HepG2 (cell line): ENCODE measurements around the gene HDAC5. TPM values are rescaled to one million over a fixed set of nuclear protein-coding genes. Genes with fewer than 3 reads are reported as not detected.
A peak's percentile ranks its signal among the peaks of the same experiment; 100 is the strongest.

ENCODE experiments used
- BORCS8-MEF2B ChIP-seq: sonication (generic); formaldehyde crosslinking; IDR thresholded peaks from 2 replicates; pipeline ENCODE4 v1.8.0; 2022; ENCODE audit warnings: mild to moderate bottlenecking, missing genetic modification reagents
- FOXJ3 ChIP-seq: sonication (generic); formaldehyde crosslinking; IDR thresholded peaks from 2 replicates; pipeline ENCODE4 v1.4.0; 2020; ENCODE audit warnings: missing genetic modification reagents, mild to moderate bottlenecking, borderline replicate concordance
- HDAC6 ChIP-seq: fragments of 200-600 bp; sonication (generic); IDR thresholded peaks from 2 replicates; pipeline ENCODE4 v1.7.0; 2017; ENCODE audit warnings: mild to moderate bottlenecking, antibody characterized with exemption, low read length, low read depth
- HOXD1 ChIP-seq: sonication (generic); formaldehyde crosslinking; IDR thresholded peaks from 2 replicates; pipeline ENCODE4 v1.5.0; 2020; ENCODE audit warnings: missing genetic modification reagents
- MAFF ChIP-seq: IDR thresholded peaks from 2 replicates; pipeline ENCODE4 v1.6.1; 2011; ENCODE audit warnings: low read depth, low read length, improper control_type of control experiment
- MAZ ChIP-seq, 2 experiments: sonication (generic) in 1 of 2; formaldehyde crosslinking in 1 of 2; IDR thresholded peaks; 2 replicates each; pipeline versions ENCODE4 v1.5.0 to v1.6.1; 2012 to 2020; ENCODE audit warnings: low read depth in 2 of 2, mild to moderate bottlenecking in 2 of 2, borderline replicate concordance in 1 of 2, improper control_type of control experiment in 1 of 2, low read length in 1 of 2, missing genetic modification reagents in 1 of 2, moderate library complexity in 1 of 2
- MBD4 ChIP-seq: IDR thresholded peaks from 2 replicates; pipeline ENCODE4 v1.6.1; 2012; ENCODE audit warnings: low read length, inconsistent platforms, borderline replicate concordance
- MEIS2 ChIP-seq: sonication (generic); formaldehyde crosslinking; IDR thresholded peaks from 2 replicates; pipeline ENCODE4 v1.9.0; 2021; ENCODE audit warnings: mild to moderate bottlenecking, missing genetic modification reagents
- MTF1 ChIP-seq: sonication (generic); formaldehyde crosslinking; IDR thresholded peaks from 2 replicates; pipeline ENCODE4 v1.5.0; 2020; ENCODE audit warnings: missing genetic modification reagents
- MZF1 ChIP-seq: sonication (generic); formaldehyde crosslinking; IDR thresholded peaks from 2 replicates; pipeline ENCODE4 v1.8.1; 2023; ENCODE audit warnings: mild to moderate bottlenecking, missing genetic modification reagents, borderline replicate concordance
- NBN ChIP-seq: fragments of 450-650 bp; conservative IDR thresholded peaks from 2 replicates; pipeline ENCODE4 v1.6.1; 2017
- NFRKB ChIP-seq: fragments of 450-650 bp; IDR thresholded peaks from 2 replicates; pipeline ENCODE4 v1.6.1; 2017
- SIX4 ChIP-seq: sonication (generic); formaldehyde crosslinking; IDR thresholded peaks from 2 replicates; pipeline ENCODE4 v1.4.0; 2020; ENCODE audit warnings: missing genetic modification reagents
- SOX6 ChIP-seq, 2 experiments: fragments of 450-650 bp in 1 of 2; sonication (generic) in 1 of 2; formaldehyde crosslinking in 1 of 2; IDR thresholded peaks; 2 replicates each; pipeline versions ENCODE4 v1.4.0 to v1.6.1; 2017 to 2020; ENCODE audit warnings: antibody characterized with exemption in 1 of 2, mild to moderate bottlenecking in 1 of 2, missing genetic modification reagents in 1 of 2
- TGIF2 ChIP-seq: IDR thresholded peaks from 2 replicates; pipeline ENCODE4 v1.6.1; 2016; ENCODE audit warnings: control low read depth, missing compliant biosample characterization
- ZNF136 ChIP-seq: sonication (generic); formaldehyde crosslinking; IDR thresholded peaks from 2 replicates; pipeline ENCODE4 v1.8.1; 2022; ENCODE audit warnings: low read depth, mild to moderate bottlenecking, moderate library complexity, missing genetic modification reagents
- ZNF274 ChIP-seq: sonication (generic); formaldehyde crosslinking; IDR thresholded peaks from 2 replicates; pipeline ENCODE4 v1.5.1; 2020; ENCODE audit warnings: mild to moderate bottlenecking, missing genetic modification reagents
- ZNF367 ChIP-seq: sonication (generic); formaldehyde crosslinking; IDR thresholded peaks from 2 replicates; pipeline ENCODE4 v1.4.0; 2020; ENCODE audit warnings: missing genetic modification reagents, borderline replicate concordance
- ZNF558 ChIP-seq: sonication (generic); formaldehyde crosslinking; IDR thresholded peaks from 2 replicates; pipeline ENCODE4 v1.9.0; 2022; ENCODE audit warnings: mild to moderate bottlenecking, missing genetic modification reagents, borderline replicate concordance
- ZNF569 ChIP-seq: sonication (generic); formaldehyde crosslinking; IDR thresholded peaks from 2 replicates; pipeline ENCODE4 v1.5.0; 2020; ENCODE audit warnings: mild to moderate bottlenecking, missing genetic modification reagents, moderate library complexity, borderline replicate concordance
- ZNF616 ChIP-seq: sonication (generic); formaldehyde crosslinking; IDR thresholded peaks from 2 replicates; pipeline ENCODE4 v1.5.0; 2020; ENCODE audit warnings: low read depth, mild to moderate bottlenecking, missing genetic modification reagents
- ZNF670 ChIP-seq: sonication (generic); formaldehyde crosslinking; IDR thresholded peaks from 2 replicates; pipeline ENCODE4 v1.8.0; 2022; ENCODE audit warnings: mild to moderate bottlenecking, missing genetic modification reagents, borderline replicate concordance
- polyA plus RNA-seq, 8 experiments: library from polyadenylated mRNA; depleted of rRNA in 3 of 8; stranded (reverse) in 7 of 8; unstranded in 1 of 8; fragments of >200 nt; fragmentation: Illumina TruSeq in 4 of 8; extraction: Trizol in 4 of 8; gene quantifications; 2 replicates each; pipeline versions ENCODE4 v1.2.1 to v1.2.3, GENCODE V29; 2011 to 2016; ENCODE audit warnings: low read depth in 4 of 8, missing spikeins in 1 of 8, mixed read lengths in 1 of 8; ENCODE audit not compliant: insufficient read depth in 1 of 8
- total RNA-seq, 5 experiments: library from RNA; depleted of rRNA; stranded (reverse); fragments of >200 nt; fragmentation: Illumina TruSeq; extraction: Trizol; gene quantifications; 2 replicates each; pipeline ENCODE4 v1.2.3, GENCODE V29; 2016; ENCODE audit warnings: low read depth in 1 of 5
- TF ChIP-seq, protein P1 (sequence below): sonication (generic); formaldehyde crosslinking; IDR thresholded peaks from 2 replicates; pipeline ENCODE4 v1.4.0; 2020; ENCODE audit warnings: missing genetic modification reagents
- TF ChIP-seq, protein P2 (sequence below): sonication (generic); formaldehyde crosslinking; IDR thresholded peaks from 2 replicates; pipeline ENCODE4 v1.4.0; 2020; ENCODE audit warnings: low read depth, mild to moderate bottlenecking, missing genetic modification reagents
- TF ChIP-seq, protein P3 (sequence below): sonication (generic); formaldehyde crosslinking; IDR thresholded peaks from 2 replicates; pipeline ENCODE4 v1.4.0; 2020; ENCODE audit warnings: mild to moderate bottlenecking, missing genetic modification reagents

The HDAC5 gene
- total and polyA plus RNA-seq, 2 of the 13 experiments (the other 11 are each of a cell fraction or from before 2014, with no cell fraction given), result 46.4 to 85.4 TPM

GRCh38 chr17:44170499-44171201, 47.2 kb upstream of the HDAC5 start, which contains the start of gene ASB16 (continued):
- TF ChIP-seq, protein P1, sequence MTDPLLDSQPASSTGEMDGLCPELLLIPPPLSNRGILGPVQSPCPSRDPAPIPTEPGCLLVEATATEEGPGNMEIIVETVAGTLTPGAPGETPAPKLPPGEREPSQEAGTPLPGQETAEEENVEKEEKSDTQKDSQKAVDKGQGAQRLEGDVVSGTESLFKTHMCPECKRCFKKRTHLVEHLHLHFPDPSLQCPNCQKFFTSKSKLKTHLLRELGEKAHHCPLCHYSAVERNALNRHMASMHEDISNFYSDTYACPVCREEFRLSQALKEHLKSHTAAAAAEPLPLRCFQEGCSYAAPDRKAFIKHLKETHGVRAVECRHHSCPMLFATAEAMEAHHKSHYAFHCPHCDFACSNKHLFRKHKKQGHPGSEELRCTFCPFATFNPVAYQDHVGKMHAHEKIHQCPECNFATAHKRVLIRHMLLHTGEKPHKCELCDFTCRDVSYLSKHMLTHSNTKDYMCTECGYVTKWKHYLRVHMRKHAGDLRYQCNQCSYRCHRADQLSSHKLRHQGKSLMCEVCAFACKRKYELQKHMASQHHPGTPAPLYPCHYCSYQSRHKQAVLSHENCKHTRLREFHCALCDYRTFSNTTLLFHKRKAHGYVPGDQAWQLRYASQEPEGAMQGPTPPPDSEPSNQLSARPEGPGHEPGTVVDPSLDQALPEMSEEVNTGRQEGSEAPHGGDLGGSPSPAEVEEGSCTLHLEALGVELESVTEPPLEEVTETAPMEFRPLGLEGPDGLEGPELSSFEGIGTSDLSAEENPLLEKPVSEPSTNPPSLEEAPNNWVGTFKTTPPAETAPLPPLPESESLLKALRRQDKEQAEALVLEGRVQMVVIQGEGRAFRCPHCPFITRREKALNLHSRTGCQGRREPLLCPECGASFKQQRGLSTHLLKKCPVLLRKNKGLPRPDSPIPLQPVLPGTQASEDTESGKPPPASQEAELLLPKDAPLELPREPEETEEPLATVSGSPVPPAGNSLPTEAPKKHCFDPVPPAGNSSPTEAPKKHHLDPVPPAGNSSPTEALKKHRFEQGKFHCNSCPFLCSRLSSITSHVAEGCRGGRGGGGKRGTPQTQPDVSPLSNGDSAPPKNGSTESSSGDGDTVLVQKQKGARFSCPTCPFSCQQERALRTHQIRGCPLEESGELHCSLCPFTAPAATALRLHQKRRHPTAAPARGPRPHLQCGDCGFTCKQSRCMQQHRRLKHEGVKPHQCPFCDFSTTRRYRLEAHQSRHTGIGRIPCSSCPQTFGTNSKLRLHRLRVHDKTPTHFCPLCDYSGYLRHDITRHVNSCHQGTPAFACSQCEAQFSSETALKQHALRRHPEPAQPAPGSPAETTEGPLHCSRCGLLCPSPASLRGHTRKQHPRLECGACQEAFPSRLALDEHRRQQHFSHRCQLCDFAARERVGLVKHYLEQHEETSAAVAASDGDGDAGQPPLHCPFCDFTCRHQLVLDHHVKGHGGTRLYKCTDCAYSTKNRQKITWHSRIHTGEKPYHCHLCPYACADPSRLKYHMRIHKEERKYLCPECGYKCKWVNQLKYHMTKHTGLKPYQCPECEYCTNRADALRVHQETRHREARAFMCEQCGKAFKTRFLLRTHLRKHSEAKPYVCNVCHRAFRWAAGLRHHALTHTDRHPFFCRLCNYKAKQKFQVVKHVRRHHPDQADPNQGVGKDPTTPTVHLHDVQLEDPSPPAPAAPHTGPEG (CRISPR knock-in tag), result no peak
- TF ChIP-seq ZNF274 (CRISPR knock-in tag) (no peak), BORCS8-MEF2B (CRISPR knock-in tag) (peak; percentile 50; the same call in 1 of the 2 replicates), ZNF670 (CRISPR knock-in tag) (no peak), MEIS2 (no peak), NFRKB (no peak), HOXD1 (no peak), ZNF367 (CRISPR knock-in tag) (no peak), SOX6 (IDR thresholded peaks at IDR 0.05) (no peak), SOX6 (CRISPR knock-in tag; IDR thresholded peaks at IDR 0.05) (peak; percentile 48), ZNF616 (CRISPR knock-in tag) (no peak), NBN (no peak), MAZ (IDR thresholded peaks at IDR 0.05; ENCODE audit: borderline replicate concordance, low read depth, low read length) (no peak), MAZ (CRISPR knock-in tag; IDR thresholded peaks at IDR 0.05; ENCODE audit: low read depth) (peak; percentile 79), TGIF2 (CRISPR knock-in tag) (no peak), ZNF569 (CRISPR knock-in tag) (no peak), MTF1 (CRISPR knock-in tag) (no peak), ZNF558 (CRISPR knock-in tag) (no peak), MAFF (no peak), FOXJ3 (CRISPR knock-in tag) (no peak), MZF1 (no peak; the same call in 1 of the 2 replicates), ZNF136 (CRISPR knock-in tag) (no peak), HDAC6 (no peak), SIX4 (no peak), MBD4 (no peak)
- TF ChIP-seq, protein P2, sequence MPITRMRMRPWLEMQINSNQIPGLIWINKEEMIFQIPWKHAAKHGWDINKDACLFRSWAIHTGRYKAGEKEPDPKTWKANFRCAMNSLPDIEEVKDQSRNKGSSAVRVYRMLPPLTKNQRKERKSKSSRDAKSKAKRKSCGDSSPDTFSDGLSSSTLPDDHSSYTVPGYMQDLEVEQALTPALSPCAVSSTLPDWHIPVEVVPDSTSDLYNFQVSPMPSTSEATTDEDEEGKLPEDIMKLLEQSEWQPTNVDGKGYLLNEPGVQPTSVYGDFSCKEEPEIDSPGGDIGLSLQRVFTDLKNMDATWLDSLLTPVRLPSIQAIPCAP (CRISPR knock-in tag), result no peak
- TF ChIP-seq, protein P3, sequence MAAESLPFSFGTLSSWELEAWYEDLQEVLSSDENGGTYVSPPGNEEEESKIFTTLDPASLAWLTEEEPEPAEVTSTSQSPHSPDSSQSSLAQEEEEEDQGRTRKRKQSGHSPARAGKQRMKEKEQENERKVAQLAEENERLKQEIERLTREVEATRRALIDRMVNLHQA (CRISPR knock-in tag), result no peak
